ENCODE measurements around the gene CNTN5.

The CNTN5 gene

DNA sequence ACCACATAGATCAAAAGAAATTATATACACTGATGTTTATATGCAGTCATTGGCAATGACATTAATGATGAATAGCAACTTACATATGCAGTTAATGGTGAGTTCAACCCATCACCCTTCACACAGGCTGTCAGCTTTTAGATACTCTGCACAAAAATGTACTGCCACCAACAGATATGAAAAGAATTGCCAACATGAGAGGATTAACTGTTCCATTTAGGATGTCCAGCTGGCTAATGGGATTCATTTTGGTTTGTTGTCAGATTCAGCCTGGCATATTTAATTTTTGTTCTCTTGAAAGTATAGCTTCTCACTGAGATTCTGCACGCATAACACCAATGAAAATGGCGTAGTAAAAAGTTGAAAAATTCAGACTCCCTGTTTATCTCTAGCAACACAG lies 1112.4 kb downstream of the CNTN5 start:
- no peak for DNase-seq

DNA sequence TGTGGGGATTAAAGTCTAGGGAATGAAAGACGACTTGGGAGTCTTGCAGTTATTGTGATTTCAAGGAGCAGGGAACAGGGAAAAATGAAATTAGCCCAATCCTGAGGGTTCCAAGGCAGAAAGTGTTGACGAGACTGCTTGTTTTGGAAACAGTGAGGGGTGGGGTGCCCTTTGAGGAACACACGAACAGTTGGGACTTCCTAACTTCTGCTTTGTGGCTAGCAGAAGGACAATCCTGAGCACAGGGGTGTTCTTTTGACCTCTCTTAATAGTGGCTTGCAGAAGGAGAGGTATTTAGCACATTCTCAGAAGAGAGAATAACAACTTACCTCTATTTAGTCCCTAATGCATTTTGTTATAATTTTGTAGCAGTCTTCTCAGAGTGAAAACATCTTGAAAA lies 1120.5 kb downstream of the CNTN5 start:
- no peak for DNase-seq

DNA sequence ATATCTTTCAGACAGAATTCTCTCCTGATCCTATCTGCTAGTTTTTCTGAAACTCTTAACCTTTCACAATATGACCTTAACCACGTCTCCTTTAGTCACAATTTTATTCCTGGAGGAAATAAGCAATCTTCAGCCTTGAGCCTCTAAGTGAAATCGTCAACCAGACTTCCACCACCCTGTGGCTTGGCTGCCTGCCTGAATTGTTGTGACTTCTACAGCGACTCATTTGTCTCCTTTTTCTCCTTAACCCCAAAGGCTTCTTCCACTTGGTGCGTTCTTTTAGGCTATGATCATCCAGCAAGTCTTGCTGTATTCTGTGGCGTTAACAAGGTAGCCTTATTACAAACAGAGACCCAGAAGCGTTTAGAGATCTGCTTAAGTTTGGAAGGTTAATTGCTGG lies 1131.2 kb downstream of the CNTN5 start:
- no peak for DNase-seq

DNA sequence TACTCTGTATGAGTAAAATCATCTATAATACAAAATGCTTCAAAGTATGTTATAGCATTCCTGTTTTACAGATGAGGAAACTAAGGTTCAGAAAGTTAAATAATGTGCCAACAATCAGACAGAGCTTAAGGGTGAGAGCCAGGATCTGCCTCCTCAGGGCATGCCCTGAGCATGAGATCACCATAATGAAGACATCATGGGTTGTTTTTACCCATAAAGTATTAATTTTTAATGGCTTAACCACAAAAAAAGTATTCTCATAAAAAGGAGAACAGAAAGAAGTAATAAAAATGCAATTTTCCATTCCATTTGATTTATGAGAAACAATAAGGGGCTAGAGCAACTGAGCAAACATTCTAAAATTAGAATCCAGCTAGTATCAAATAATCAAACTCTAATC lies 1132.0 kb downstream of the CNTN5 start:
- no peak for DNase-seq

DNA sequence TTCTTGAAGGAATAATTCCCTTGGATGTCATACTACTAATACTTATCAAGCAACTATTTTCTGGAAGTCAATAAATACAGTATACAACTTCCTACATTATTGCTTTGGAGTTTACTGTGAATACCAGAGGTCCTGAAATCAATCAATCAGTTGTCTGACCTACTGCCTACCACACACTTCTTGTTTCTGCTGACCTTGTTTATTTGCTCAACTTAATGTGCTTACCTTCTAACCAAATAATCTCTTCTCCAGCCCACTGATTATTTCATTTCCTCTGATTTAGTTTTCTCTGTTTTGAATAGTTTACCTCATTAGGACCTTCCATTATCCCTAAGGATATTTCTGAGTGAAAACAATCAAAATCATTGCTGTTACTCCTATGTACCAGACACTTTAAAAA lies 1142.7 kb downstream of the CNTN5 start:
- DNase-seq: no peak

DNA sequence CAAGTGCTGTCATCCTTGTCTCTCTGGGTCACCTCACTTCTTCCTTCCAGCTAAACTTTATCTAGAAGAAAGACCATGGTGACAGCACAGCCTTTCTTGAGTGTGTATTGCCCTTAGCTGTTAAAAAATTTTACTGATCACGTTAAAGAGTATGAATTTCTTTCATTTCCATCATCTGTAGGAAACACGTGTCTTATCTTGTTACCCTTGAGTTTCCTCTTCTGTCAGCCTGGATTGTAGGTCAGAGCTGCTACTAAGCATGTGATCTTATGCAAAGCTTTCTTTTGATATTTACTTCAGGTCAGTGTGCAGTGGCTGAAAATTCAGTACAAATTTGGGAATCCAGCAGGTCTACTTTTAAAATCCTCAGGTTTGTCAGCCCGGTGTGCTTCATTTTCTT lies 1154.1 kb downstream of the CNTN5 start:
- no peak for DNase-seq

DNA sequence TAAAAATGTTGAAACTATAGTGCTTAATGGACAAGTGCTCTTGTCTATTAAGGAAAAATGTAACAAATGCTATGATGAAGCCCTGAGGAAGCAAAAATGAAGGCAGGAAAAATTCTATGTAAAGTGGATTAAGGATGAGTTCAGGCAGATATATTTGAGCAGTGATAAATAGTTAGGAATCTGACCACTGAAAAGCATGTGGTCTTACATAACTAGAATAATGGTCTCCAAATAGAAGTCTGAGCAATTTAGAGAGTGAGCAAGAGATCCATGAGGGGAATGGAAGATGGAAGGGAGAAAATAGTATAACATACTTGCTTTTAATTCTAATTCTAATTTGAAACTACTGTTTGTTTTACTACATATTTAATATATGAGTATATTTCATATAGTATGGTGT lies 1155.7 kb downstream of the CNTN5 start:
- no peak for DNase-seq

DNA sequence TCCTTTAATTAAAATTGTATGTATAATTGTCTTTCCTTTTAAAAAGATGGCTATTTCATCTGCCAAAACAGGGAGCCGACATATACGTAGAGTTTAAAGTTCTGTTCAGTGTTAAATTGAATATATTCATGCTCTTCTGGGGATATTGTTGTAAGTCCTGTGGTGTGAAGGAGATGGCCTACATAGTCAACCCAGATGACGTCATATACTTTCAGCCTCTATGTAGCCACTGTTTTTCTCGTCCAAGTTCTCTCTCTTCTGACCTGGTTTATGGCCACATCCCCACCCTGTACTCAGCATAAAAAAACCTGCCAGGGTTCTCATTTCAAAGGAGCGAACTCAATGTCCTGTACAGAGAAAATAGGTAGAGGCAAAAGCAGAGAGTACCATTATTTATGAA lies 1156.9 kb downstream of the CNTN5 start:
- DNase-seq: no peak

DNA sequence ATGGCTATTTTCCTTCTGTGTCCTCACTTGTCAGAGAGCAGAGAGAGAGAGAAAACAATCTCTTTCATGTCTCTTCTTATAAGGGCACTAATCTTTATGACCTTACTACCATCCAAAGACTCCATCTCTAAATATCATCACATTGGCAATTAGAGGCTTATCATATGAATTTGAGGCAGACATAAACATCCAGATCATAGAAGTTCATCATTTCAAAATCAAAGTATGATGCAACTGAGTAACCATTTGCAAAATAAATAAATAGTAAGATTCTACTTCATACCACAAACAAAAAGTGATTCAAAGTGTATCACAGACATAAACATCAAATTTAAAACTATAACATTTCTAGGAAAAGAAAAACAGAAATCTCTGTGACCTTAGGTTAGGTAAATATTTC lies 1161.6 kb downstream of the CNTN5 start:
- no peak for DNase-seq

DNA sequence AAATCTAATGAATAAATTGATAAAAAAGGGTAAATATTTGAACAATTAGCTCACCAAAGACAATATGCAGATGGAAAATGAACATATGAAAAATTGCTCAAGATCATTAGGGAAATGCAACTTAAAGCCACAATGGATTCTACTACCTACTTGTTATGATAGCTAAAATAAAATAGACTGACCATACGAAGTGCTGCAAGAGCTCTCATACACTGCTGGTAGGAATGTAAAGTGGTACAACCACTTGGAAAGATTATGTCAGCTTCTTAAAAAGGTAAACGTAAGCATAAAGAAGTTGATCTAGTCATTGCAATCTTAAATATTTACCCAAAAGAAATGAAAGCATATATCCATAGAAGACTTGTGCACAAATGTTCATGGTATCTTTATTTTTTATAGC lies 1162.2 kb downstream of the CNTN5 start:
- no peak for DNase-seq

DNA sequence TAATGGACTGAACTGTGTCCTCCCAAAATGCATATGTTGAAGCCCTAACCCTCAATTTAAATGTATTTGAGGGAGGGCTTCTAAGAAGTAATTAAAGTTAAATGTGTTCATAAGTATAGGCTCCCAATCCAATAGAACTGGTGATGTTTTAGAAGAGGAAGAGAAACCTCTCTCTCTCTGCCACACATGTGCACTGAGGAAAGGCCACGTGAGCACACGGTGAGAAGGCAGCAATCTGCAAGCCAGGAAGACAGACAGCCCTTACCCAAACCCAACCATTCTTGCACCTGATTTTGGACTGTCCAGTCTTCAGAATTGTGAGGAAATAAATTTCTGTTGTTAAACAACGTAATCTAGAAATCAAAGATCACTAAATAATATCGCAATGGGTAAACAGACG lies 1164.8 kb downstream of the CNTN5 start:
- DNase-seq: no peak

DNA sequence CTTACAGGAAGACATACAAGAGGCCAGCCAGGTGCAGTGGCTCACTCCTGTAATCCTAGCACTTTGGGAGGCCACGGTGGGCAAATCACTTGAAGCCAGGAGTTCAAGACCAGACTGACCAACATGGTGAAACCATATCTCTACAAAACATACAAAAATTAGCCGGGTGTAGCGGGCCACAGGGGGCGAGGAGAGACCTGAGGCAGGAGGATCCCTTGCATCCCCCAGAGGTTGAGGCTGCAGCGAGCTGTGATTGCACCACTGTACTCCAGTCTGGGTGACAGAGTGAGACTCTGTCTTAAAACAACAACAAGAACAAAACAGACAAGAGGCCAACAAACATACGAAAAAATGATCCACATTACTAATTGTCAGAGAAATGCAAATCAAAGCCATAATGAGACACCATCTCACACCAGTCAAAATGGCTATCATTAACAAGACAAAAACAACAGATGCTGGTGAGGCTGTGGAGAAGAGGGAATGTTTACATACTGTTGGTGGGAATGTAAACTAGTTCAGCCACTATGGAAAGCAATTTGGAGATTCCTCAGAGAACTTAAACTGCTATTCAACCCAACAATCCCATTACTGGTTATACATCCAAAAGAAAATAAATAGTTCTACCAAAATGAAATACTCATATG lies 1167.5 kb downstream of the CNTN5 start:
- DNase-seq: no peak

DNA sequence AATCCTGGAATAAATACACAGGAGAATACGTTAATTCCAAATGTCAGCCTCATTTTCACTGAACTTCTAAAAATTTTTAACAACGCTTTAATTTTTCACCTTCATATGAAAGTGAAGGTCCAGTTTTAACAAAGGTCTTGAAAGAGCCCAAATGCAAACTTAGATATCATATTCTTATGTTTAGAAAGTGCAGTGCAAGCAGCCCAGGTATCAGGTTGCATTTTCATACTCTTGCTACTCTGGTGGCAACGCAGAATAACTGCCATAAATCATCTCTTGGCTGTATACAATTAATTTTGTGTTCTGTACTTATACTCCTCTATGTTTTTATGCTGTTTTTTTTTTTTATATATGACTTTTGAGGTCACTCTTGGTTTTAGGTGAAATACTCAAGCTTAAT lies 1169.6 kb downstream of the CNTN5 start:
- no peak for DNase-seq

DNA sequence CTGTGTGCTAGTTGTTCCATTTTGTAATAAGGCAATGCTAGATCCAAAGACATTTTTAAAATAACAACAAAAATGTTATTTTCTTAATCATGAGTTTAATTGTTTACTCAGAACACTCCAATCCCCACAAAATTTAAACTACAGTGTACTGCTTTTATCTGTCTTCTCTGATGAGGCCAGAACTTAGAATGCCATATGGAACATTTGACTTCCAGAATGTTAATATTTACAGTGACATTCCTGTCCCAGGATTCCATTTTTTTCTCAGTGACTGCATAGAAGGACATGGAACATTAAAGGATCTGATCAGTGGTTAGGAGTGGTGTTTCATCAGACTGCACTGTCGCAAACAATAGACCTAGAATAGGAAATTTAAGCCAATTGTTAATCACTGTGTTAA lies 1171.4 kb downstream of the CNTN5 start:
- no peak for DNase-seq

DNA sequence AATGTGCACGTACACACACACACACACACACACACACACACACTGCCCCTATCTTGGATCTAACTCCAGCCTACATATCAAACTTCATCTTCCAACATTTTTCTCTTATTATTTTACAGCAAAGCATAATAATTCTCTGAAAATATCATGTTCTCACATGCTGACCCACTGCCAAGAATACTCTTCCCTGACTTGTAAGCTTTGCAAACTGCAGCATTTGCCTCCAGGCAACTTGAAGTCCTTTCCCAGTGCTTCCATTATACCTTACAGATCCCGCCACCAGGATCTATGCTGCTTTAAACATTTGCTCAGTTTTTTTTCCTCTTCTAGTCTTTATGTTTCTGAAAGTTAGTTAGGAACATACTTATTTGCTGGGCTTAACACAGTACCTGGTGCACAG lies 1183.0 kb downstream of the CNTN5 start:
- no peak for DNase-seq

DNA sequence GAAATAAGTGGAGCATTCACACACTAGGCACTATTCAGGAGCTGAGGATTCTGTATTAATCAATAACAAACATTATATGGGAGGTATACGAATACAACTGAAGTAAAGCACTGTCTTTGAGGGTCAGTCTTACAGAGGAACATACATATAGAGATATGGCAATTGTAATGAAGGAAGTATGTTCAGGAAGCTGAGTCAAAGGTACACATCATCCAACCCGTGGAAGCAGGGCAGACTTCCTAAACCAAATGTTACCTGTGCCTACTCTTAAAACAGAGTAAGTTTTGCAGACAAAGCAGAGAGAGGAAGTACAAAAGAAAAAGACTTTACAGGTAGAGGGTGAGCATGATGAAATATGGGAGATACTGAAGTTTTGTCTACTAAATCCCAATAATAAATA lies 1185.2 kb downstream of the CNTN5 start:
- no peak for DNase-seq

DNA sequence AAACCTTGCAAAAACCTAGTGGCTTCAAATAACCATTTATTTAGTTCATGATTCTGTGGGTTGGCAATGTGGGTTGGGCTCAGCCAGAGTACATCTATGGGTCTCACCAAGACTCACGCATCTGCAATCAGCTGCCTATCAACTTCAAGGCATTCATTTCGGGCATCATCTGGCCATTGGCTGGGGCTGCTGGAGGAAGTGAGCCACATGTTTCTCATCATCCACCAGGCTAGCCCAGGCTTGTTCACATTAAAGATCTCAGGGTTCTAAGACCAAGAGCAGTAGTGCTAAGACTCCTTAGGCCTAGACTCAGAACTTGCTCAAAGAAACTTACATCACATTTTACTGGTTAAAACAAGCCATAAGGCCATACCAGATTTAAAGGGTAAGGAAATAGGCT lies 1187.5 kb downstream of the CNTN5 start:
- DNase-seq: no peak

DNA sequence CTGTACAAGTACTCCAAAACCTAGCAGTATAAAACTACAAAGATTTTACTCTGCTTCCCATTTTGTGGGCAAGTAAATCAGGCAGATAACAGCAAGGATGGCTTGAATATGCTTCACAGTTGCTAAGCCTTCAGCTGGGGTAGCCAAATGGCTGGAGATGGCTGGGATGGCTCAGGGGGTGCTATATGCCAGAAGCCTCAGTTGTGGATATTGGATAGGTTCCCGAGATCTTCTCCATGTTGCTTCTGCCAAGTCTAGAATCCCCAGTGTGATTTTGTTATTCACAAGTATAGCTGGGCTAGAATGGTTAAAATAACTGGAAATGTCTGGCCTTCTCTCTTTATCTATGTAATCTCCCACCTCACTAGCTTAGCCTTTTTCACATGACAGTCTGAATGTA lies 1194.0 kb downstream of the CNTN5 start:
- no peak for DNase-seq

DNA sequence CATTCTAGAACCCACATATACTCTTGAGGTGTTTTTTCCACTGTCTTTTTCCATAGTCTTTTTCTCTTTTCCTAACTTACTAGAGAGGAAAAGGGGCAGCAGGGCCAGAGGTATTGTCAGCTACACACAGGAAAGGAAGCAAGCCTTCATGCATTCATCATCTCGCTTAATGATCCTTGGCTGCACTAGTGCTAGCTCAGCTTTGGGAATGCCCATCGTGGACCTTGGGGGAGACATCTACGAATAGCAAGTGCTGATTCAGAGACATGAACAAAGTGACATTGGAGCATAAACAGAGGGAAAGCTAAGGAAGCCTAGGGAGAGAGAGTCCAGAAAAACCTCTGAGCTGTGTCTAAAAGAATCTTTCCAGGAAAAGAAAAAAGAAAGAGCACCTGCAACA lies 1200.1 kb downstream of the CNTN5 start:
- no peak for DNase-seq

DNA sequence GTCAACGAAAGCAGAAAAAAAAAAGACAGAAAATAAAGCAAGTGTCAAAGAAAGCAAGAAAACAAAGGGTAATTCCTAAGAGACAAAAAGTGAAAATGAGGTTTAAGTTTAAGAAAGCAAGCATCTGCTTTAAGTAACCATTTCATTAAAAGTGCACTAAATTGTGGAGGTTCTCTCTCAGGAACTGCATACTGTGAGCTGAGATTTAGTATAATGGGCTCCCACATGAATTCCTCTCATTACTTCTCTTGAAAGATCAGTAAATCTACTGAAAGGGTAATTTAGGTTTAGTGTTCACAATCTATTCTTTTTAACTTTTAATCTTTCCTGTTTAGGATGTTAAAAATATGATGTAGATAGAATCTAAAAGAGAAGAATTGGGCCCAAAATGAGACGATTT lies 1201.0 kb downstream of the CNTN5 start:
- no peak for DNase-seq

DNA sequence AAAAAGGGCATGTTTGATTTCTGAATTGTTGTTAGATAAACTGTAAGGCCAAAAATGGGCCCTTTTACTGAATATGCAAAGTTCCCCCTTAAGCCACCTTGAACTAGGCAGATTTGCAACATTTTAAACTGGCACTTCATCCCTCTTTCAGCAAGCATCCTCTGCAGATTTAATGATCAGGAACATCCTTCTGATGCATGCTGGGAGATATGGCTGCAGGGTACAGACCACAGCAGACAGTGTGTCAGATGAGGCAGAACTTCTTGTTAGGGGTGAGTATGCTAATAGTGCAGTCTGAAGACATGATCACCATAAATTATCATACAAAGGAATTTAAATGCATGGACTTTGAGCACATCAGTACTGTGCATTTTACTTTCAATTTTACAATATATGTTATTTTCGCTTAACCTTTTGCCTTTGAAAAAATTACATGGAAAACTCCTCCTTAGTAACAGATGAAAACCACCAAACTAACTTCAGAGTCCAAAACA lies 1203.8 kb downstream of the CNTN5 start:
- no peak for DNase-seq

DNA sequence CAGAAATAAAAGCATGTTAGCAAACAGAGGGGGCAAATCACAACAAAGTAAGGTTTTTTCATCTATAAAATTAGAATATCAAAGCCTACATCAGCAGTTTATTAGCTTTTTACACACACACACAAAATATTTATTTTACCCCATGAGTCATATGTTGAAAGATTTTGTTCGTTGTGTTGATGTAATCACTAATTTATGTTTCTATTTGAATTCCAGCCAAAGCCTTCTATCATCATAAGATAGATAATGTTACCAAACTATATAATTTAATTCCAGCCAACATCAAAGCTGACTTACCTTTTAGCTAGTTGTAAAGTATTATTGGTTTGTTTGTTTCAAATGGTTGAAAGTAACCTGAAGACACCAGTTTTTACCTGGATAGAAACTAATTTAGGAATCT lies 1208.3 kb downstream of the CNTN5 start:
- no peak for DNase-seq

DNA sequence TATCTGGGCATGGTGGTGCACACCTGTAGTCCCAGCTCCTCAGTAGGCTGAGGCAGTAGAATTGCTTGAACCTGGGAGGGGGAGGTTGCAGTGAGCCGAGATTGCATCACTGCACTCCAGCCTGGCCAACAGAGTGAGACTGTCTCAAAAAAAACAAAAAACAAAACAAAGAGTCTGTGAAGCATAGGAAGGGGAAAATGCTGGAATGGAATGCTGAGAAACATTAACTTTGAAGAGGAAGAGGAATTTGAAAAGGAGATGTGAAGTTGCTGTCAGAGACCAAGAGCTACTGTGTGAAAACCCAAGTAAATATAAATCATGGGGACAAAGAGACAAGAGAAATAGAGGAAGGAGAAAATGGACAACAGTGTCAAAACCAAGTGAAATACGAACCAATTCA lies 1211.3 kb downstream of the CNTN5 start:
- DNase-seq: no peak

DNA sequence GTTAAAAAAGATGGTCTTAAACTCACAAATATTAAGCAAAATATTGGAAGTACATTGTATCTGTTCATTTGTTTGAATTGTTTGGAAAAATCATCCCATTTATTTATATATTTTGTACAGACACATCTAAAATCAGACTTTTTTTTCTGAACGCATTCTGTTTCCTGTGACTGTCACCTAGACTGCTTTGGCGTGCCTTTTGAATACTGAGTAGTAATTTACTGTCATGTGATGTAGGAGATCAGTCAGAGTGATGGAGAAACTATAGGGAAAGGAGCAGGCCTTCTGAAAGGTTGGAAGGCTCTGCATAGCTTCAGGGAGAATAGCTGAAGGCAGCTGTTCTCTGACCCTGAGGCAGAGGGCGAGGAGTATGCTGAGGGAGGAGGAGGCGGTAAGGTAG lies 1214.3 kb downstream of the CNTN5 start:
- DNase-seq: no peak

DNA sequence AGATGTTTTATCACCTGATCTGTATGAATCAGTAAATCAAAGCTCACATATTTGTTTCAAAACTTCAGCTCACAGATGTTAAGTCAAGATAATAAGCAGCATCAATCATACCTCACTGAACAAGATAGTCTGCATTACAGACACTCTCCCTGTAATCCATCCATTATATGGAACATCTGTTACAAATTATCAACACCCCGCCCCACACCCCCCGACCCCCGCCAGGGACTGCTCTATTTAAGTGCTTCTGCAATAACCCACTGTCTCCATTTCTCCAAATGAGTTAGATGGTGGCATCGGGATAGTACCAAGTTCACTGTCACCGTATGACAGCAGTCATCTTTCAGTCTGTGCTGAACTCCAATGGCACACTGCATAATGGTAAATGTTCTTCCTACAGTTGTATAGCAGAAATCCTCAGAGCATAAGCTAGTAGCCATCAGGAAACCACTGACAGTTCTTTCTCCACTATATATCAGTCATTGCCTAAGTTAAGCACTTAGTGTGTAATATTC lies 1219.3 kb downstream of the CNTN5 start:
- no peak for DNase-seq

DNA sequence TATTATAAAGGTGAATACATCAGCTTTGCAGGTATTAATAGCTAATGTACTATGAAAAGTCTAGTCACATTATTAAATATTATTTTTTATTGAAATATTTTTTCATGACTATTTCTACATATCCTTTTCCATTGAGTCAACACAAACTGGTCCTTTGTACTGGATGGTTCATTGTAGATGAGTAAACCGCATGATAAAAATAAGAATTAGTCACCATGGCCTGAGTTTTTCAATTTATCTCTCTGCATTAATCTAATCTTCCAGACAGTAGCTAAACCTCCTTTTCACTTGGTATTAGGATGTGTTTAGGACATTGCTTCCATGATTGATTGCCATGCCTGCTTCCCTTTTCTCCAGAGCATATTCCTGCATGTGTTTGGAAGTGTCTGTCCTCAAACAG lies 1227.0 kb downstream of the CNTN5 start:
- DNase-seq: no peak
